Measurements from ENCODE around the gene IFNA14.

IFNA14 gene

GRCh38 chr9:21281275-21281674, 41.5 kb upstream of the IFNA14 start:
- Histone ChIP-seq H3K4me2 (ENCODE audit: insufficient read depth, low read length) (no peak overlapping the region), H3K36me3 (ENCODE audit: insufficient read depth, low read length) (no peaks in the 10 kb centered on the region), H2AFZ (ENCODE audit: low read depth, low read length) (no peak overlapping the region), H3K4me1 (ENCODE audit: insufficient read depth, low read length) (no peaks in the 10 kb centered on the region), H3K9me3 (ENCODE audit: insufficient read depth, low read length, severe bottlenecking) (no peaks in the 10 kb centered on the region), H4K20me1 (ENCODE audit: insufficient read depth, low read length) (no peaks in the 10 kb centered on the region), H3K27me3 (ENCODE audit: insufficient read depth, low read length, poor library complexity) (no peaks in the 10 kb centered on the region), H3K9ac (ENCODE audit: low read depth, low read length) (no peak overlapping the region), H3K79me2 (ENCODE audit: insufficient read depth, low read length) (no peaks in the 10 kb centered on the region), H3K27ac (ENCODE audit: low read length) (no peak overlapping the region), H3K4me3 (ENCODE audit: low read depth in 1 of 2, low read length in 2 of 2) (no peak overlapping the region)
- ATAC-seq (ENCODE audit: insufficient read depth, low read depth), result no peak
- no peak for DNase-seq
- TF ChIP-seq EZH2 (IDR thresholded peaks at IDR 0.05; ENCODE audit: borderline replicate concordance, low read depth, low read length, severe bottlenecking) (no peak), CTCF (IDR thresholded peaks at IDR 0.05; ENCODE audit: borderline replicate concordance, extremely low read depth, low read length, poor library complexity, severe bottlenecking) (no peak)

- TF ChIP-seq EZH2 (IDR thresholded peaks at IDR 0.05; ENCODE audit: borderline replicate concordance, low read depth, low read length, severe bottlenecking) (no peak), CTCF (IDR thresholded peaks at IDR 0.05; ENCODE audit: borderline replicate concordance, extremely low read depth, low read length, poor library complexity, severe bottlenecking) (no peak)
- Histone ChIP-seq H3K27ac (ENCODE audit: low read length) (no peak overlapping the region), H4K20me1 (ENCODE audit: insufficient read depth, low read length) (no peaks in the 10 kb centered on the region), H3K9me3 (ENCODE audit: insufficient read depth, low read length, severe bottlenecking) (no peaks in the 10 kb centered on the region), H3K4me2 (ENCODE audit: insufficient read depth, low read length) (no peak overlapping the region), H3K4me3 (ENCODE audit: low read depth in 1 of 2, low read length in 2 of 2) (no peak overlapping the region), H3K27me3 (ENCODE audit: insufficient read depth, low read length, poor library complexity) (no peaks in the 10 kb centered on the region), H3K79me2 (ENCODE audit: insufficient read depth, low read length) (no peaks in the 10 kb centered on the region), H3K9ac (ENCODE audit: low read depth, low read length) (no peak overlapping the region), H3K36me3 (ENCODE audit: insufficient read depth, low read length) (no peaks in the 10 kb centered on the region), H3K4me1 (ENCODE audit: insufficient read depth, low read length) (no peaks in the 10 kb centered on the region), H2AFZ (ENCODE audit: low read depth, low read length) (no peak overlapping the region)
- DNase-seq (no peak), ATAC-seq (ENCODE audit: insufficient read depth, low read depth) (no peak)
Measured at GRCh38 chr9:21268347-21268657, 28.5 kb upstream of the IFNA14 start.

GRCh38 chr9:21267485-21268346, 27.9 kb upstream of the IFNA14 start:
- Histone ChIP-seq H4K20me1 (ENCODE audit: insufficient read depth, low read length) (no peaks in the 10 kb centered on the region), H3K4me2 (ENCODE audit: insufficient read depth, low read length) (no peak overlapping the region), H3K79me2 (ENCODE audit: insufficient read depth, low read length) (no peaks in the 10 kb centered on the region), H3K4me1 (ENCODE audit: insufficient read depth, low read length) (no peaks in the 10 kb centered on the region), H3K4me3 (ENCODE audit: low read depth in 1 of 2, low read length in 2 of 2) (no peak overlapping the region), H3K9me3 (ENCODE audit: insufficient read depth, low read length, severe bottlenecking) (no peaks in the 10 kb centered on the region), H3K9ac (ENCODE audit: low read depth, low read length) (no peak overlapping the region), H3K36me3 (ENCODE audit: insufficient read depth, low read length) (no peaks in the 10 kb centered on the region), H3K27me3 (ENCODE audit: insufficient read depth, low read length, poor library complexity) (no peaks in the 10 kb centered on the region), H2AFZ (ENCODE audit: low read depth, low read length) (no peak overlapping the region), H3K27ac (ENCODE audit: low read length) (no peak overlapping the region)
- TF ChIP-seq EZH2 (IDR thresholded peaks at IDR 0.05; ENCODE audit: borderline replicate concordance, low read depth, low read length, severe bottlenecking) (no peak), CTCF (IDR thresholded peaks at IDR 0.05; ENCODE audit: borderline replicate concordance, extremely low read depth, low read length, poor library complexity, severe bottlenecking) (no peak)
- DNase-seq (no peak), ATAC-seq (ENCODE audit: insufficient read depth, low read depth) (no peak)

All from DND-41 (cell line).